GM06990 (cell line): Measurements from ENCODE around the gene ETV1.

ENCODE experiments used
- DNase-seq: peaks from one replicate; pipeline ENCODE4 v3.0.0-alpha.2; 2011; ENCODE audit not compliant: insufficient read length; ENCODE audit errors: extremely low read depth
- H3K27me3 ChIP-seq: replicated peaks from 2 replicates; pipeline ENCODE4 v1.6.0; 2011; ENCODE audit warnings: low read length; ENCODE audit not compliant: control insufficient read depth, insufficient read depth
- H3K36me3 ChIP-seq: 2 replicates; pipeline ENCODE4 v1.5.1; 2011; ENCODE audit warnings: low read length; ENCODE audit not compliant: control insufficient read depth, insufficient read depth
- H3K4me3 ChIP-seq: replicated peaks from 2 replicates; pipeline ENCODE4 v1.5.1; 2011; ENCODE audit warnings: low read depth, mild to moderate bottlenecking, control low read depth, low read length
- TF ChIP-seq, protein P1 (sequence below): IDR thresholded peaks from 2 replicates; pipeline ENCODE4 v1.5.1; 2011; ENCODE audit warnings: low read length, control low read depth, mild to moderate bottlenecking, inconsistent platforms; ENCODE audit not compliant: insufficient read depth, poor library complexity, severe bottlenecking

ETV1 gene

DNA sequence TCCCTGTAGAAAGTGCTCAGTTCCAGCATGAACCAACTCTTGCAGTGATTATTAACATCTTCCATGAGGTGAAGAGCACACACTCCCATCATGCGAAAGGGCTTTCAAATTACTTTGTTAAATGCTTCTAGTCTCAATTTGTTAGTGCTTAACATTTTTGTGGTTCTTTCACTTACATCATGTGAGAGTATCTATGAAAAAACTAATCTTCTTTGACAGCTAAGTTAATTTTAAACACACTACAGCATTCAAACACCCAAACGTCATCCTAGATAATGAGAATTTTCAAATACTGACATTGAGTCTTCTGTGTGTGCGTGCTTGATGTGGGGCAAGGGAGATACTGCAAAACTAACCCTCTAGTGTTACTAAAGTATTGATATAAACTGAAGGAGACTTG, 84.8 kb downstream of the ETV1 start:
- no peak for DNase-seq
- Histone ChIP-seq H3K4me3 (no peak overlapping the region), H3K36me3 (no peaks in the 10 kb centered on the region), H3K27me3 (no peaks in the 10 kb centered on the region)
- TF ChIP-seq, protein P1, sequence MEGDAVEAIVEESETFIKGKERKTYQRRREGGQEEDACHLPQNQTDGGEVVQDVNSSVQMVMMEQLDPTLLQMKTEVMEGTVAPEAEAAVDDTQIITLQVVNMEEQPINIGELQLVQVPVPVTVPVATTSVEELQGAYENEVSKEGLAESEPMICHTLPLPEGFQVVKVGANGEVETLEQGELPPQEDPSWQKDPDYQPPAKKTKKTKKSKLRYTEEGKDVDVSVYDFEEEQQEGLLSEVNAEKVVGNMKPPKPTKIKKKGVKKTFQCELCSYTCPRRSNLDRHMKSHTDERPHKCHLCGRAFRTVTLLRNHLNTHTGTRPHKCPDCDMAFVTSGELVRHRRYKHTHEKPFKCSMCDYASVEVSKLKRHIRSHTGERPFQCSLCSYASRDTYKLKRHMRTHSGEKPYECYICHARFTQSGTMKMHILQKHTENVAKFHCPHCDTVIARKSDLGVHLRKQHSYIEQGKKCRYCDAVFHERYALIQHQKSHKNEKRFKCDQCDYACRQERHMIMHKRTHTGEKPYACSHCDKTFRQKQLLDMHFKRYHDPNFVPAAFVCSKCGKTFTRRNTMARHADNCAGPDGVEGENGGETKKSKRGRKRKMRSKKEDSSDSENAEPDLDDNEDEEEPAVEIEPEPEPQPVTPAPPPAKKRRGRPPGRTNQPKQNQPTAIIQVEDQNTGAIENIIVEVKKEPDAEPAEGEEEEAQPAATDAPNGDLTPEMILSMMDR, result no peak

DNA sequence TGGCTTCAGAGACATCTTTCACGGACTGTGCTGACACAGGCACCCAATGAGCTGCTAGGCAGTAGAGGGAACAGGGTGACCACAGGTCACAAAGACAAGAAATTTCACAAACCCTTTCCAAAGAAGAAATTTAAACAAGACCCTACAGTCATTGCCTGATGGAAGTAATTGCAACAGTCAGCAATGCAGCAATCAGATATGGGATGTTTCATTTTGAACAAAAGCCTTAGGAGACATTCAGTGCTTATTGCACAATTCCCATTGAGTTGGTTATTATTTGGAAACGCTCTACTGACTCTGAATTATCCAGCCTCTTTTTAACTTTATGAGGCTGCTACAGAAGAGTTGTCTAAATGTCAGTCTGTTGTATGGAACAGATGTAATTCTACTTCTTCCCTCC, 85.5 kb downstream of the ETV1 start:
- DNase-seq, result no peak
- Histone ChIP-seq H3K36me3 (no peaks in the 10 kb centered on the region), H3K4me3 (no peak overlapping the region)

DNA sequence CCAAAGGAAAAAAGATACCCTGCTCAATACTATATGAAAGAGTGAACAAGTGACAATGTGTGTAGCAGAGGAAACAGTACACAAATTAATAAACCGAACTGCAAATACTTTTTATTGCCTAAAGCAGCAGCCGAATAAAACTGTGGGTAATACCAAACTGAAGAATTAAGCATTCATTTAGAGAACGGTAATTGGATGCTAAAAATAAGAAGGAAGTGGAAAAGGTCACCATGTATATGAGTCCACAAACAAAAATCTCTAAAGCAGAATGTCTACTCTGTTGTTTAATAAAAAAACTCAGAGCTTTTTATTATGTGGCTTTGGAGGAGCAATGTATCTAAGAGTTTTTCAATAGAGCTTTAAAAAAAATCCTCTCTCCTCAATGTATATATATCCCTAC, 87.9 kb downstream of the ETV1 start:
- H3K36me3 ChIP-seq, result no peaks in the 10 kb centered on the region
- H3K27me3 ChIP-seq, result no peaks in the 10 kb centered on the region
- no peak for DNase-seq
- TF ChIP-seq, protein P1, result no peak
- H3K4me3 ChIP-seq, result no peak overlapping the region

More for the DNA sequence above, 85.5 kb downstream of the ETV1 start:
- TF ChIP-seq, protein P1, result no peak
- H3K27me3 ChIP-seq, result no peaks in the 10 kb centered on the region

- no peak for DNase-seq
Observed at GRCh38 chr7:13898957-13899670, 90.4 kb downstream of the ETV1 start.

GRCh38 chr7:13897819-13898218, 91.6 kb downstream of the ETV1 start:
- Histone ChIP-seq H3K27me3 (no peaks in the 10 kb centered on the region), H3K4me3 (no peak overlapping the region), H3K36me3 (no peaks in the 10 kb centered on the region)
- no peak for DNase-seq
- TF ChIP-seq, protein P1, result no peak

More at GRCh38 chr7:13898957-13899670, 90.4 kb downstream of the ETV1 start:
- TF ChIP-seq, protein P1, result no peak
- no peaks in the 10 kb centered on the region for H3K36me3 ChIP-seq
- no peaks in the 10 kb centered on the region for H3K27me3 ChIP-seq
- H3K4me3 ChIP-seq, result no peak overlapping the region
